CD14-positive monocyte (primary cell): Measurements from ENCODE around the gene GMDS. TPM values are rescaled to one million over a fixed set of nuclear protein-coding genes. Genes with fewer than 3 reads are reported as not detected.

Experiments
- DNase-seq, 3 donors: peaks; one replicate each; pipeline ENCODE4 v3.0.0-alpha.2; 2011 to 2022
- H2AFZ ChIP-seq: 2 replicates; pipeline ENCODE4 v1.6.0; 2012; ENCODE audit warnings: mild to moderate bottlenecking, low read depth, low read length, inconsistent platforms; ENCODE audit not compliant: insufficient read depth, poor library complexity, severe bottlenecking
- H3K27ac ChIP-seq, 2 donors: 1 replicate in 1 of 2; 2 replicates in 1 of 2; pipeline ENCODE4 v1.5.1; 2012 to 2013; ENCODE audit warnings: low read length in 2 of 2, control low read depth in 1 of 2, inconsistent platforms in 1 of 2, low read depth in 1 of 2, mild to moderate bottlenecking in 1 of 2
- H3K27me3 ChIP-seq, 2 donors: one replicate each; pipeline versions ENCODE4 v1.6.0 to v1.6.1; 2011 to 2013; ENCODE audit warnings: low read length in 2 of 2; ENCODE audit not compliant: control insufficient read depth in 2 of 2, insufficient read depth in 2 of 2
- H3K36me3 ChIP-seq, 2 donors: replicated peaks in 1 of 2; 1 replicate in 1 of 2; 2 replicates in 1 of 2; pipeline versions ENCODE4 v1.5.1 to v1.6.1; 2012 to 2013; ENCODE audit warnings: low read length in 2 of 2, control low read depth in 1 of 2, inconsistent platforms in 1 of 2, mild to moderate bottlenecking in 1 of 2; ENCODE audit not compliant: insufficient read depth in 2 of 2, control insufficient read depth in 1 of 2
- H3K4me1 ChIP-seq, 2 donors: 1 replicate in 1 of 2; 2 replicates in 1 of 2; pipeline versions ENCODE4 v1.5.1 to v1.6.1; 2012 to 2013; ENCODE audit warnings: low read length in 2 of 2, control low read depth in 1 of 2, inconsistent platforms in 1 of 2, mild to moderate bottlenecking in 1 of 2, moderate library complexity in 1 of 2; ENCODE audit not compliant: insufficient read depth in 2 of 2, control insufficient read depth in 1 of 2
- H3K4me2 ChIP-seq: replicated peaks from 2 replicates; pipeline ENCODE3; 2012; ENCODE audit warnings: low read length, moderate library complexity, mild to moderate bottlenecking; ENCODE audit not compliant: poor library complexity, severe bottlenecking; ENCODE audit errors: extremely low read depth
- H3K4me3 ChIP-seq, 3 experiments: fragments of 200-600 bp in 1 of 3; sonication (generic) in 1 of 3; replicated peaks in 1 of 3; 1 replicate in 2 of 3; 2 replicates in 1 of 3; pipeline ENCODE4 v1.5.1; 2011 to 2013; ENCODE audit warnings: low read length in 3 of 3, mild to moderate bottlenecking in 3 of 3, control low read depth in 2 of 3, low read depth in 2 of 3, inconsistent platforms in 1 of 3, moderate library complexity in 1 of 3
- H3K79me2 ChIP-seq: 2 replicates; pipeline ENCODE4 v1.6.0; 2012; ENCODE audit warnings: mild to moderate bottlenecking, control low read depth, inconsistent platforms, low read length, moderate library complexity; ENCODE audit not compliant: insufficient read depth
- H3K9ac ChIP-seq: 2 replicates; pipeline ENCODE4 v1.6.0; 2017; ENCODE audit warnings: low read length, mild to moderate bottlenecking; ENCODE audit not compliant: insufficient read depth, poor library complexity, severe bottlenecking
- H3K9me3 ChIP-seq, 2 donors: replicated peaks in 1 of 2; 1 replicate in 1 of 2; 2 replicates in 1 of 2; pipeline versions ENCODE4 v1.5.1 to v1.6.1; 2012 to 2013; ENCODE audit warnings: low read length in 2 of 2, control low read depth in 1 of 2; ENCODE audit not compliant: control insufficient read depth in 1 of 2, insufficient read depth in 1 of 2
- H4K20me1 ChIP-seq: 2 replicates; pipeline ENCODE4 v1.6.0; 2012; ENCODE audit warnings: mild to moderate bottlenecking, low read length, control low read depth, moderate library complexity; ENCODE audit not compliant: insufficient read depth
- H3K27ac Mint-ChIP-seq, 7 donors: one replicate each; pipeline ENCODE4 v1.8.0; 2020; ENCODE audit warnings: mild to moderate bottlenecking in 7 of 7, mixed read lengths in 7 of 7, moderate library complexity in 6 of 7, inconsistent platforms in 2 of 7
- H3K27me3 Mint-ChIP-seq, 3 donors: one replicate each; pipeline ENCODE4 v1.8.0; 2021 to 2022; ENCODE audit warnings: low read depth in 3 of 3, mild to moderate bottlenecking in 3 of 3, mixed read lengths in 3 of 3, moderate library complexity in 3 of 3, inconsistent platforms in 1 of 3
- H3K36me3 Mint-ChIP-seq, 2 donors: one replicate each; pipeline ENCODE4 v1.8.0; 2020; ENCODE audit warnings: mixed read lengths in 2 of 2, inconsistent platforms in 1 of 2, mild to moderate bottlenecking in 1 of 2
- H3K4me1 Mint-ChIP-seq: one replicate; pipeline ENCODE4 v1.8.0; 2020; ENCODE audit warnings: mild to moderate bottlenecking, mixed read lengths
- H3K4me3 Mint-ChIP-seq, 2 donors: one replicate each; pipeline ENCODE4 v1.8.0; 2020; ENCODE audit warnings: mild to moderate bottlenecking in 2 of 2, mixed read lengths in 2 of 2, moderate library complexity in 1 of 2
- H3K9me3 Mint-ChIP-seq, 7 donors: one replicate each; pipeline ENCODE4 v1.8.0; 2020 to 2022; ENCODE audit warnings: mixed read lengths in 7 of 7, mild to moderate bottlenecking in 6 of 7, moderate library complexity in 6 of 7, inconsistent platforms in 2 of 7
- WGBS: methylation state at CpG from one replicate; pipeline ENCODE4 v1.1.5; 2013; ENCODE audit warnings: missing lambda C conversion rate; ENCODE audit not compliant: insufficient coverage; 5-methylcytosine and 5-hydroxymethylcytosine counted together
- intact Hi-C, 2 donors: fragments of 100-400 bp; cut with micrococcal nuclease; formaldehyde crosslinking; loops; one replicate each; pipeline versions ENCODE4 v1.15.0 to v1.15.1; 2023
- polyA plus RNA-seq, 3 donors: library from polyadenylated mRNA; depleted of rRNA in 1 of 3; unstranded in 2 of 3; stranded (reverse) in 1 of 3; fragments of 300-500 nt in 2 of 3; fragments of >200 nt in 1 of 3; fragmentation: Illumina TruSeq in 2 of 3; gene quantifications; 1 replicate in 2 of 3; 2 replicates in 1 of 3; pipeline ENCODE4 v1.2.3, GENCODE V29; 2012 to 2021
- TF ChIP-seq, protein P1 (sequence below): fragments of 200-600 bp; IDR thresholded peaks from one replicate; pipeline ENCODE4 v1.8.0; 2022; ENCODE audit warnings: antibody characterized with exemption, mild to moderate bottlenecking

The GMDS gene
- polyA plus RNA-seq, 3 donors, result 10.5 to 19.9 (median 17.6) TPM

- peaks cover 41 to 46% of the 10 kb centered on the region in 2 donors for H3K27me3 ChIP-seq
- no peak overlapping the region for H3K27ac Mint-ChIP-seq
- H4K20me1 ChIP-seq, result peaks cover 3% of the 10 kb centered on the region
- H3K4me3 Mint-ChIP-seq, result no peak overlapping the region
- H3K9ac ChIP-seq, result no peak overlapping the region
- intact Hi-C loops, result no loop called here
- H3K36me3 Mint-ChIP-seq, result peaks cover 0 to 5% of the 10 kb centered on the region in 2 donors
- WGBS, result 94% methylated on average over 11 of the region's 14 CpGs
- H3K27me3 Mint-ChIP-seq, result peaks cover 44 to 49% (median 49%) of the 10 kb centered on the region in 3 donors
- H3K79me2 ChIP-seq, result no peaks in the 10 kb centered on the region
- TF ChIP-seq, protein P1, sequence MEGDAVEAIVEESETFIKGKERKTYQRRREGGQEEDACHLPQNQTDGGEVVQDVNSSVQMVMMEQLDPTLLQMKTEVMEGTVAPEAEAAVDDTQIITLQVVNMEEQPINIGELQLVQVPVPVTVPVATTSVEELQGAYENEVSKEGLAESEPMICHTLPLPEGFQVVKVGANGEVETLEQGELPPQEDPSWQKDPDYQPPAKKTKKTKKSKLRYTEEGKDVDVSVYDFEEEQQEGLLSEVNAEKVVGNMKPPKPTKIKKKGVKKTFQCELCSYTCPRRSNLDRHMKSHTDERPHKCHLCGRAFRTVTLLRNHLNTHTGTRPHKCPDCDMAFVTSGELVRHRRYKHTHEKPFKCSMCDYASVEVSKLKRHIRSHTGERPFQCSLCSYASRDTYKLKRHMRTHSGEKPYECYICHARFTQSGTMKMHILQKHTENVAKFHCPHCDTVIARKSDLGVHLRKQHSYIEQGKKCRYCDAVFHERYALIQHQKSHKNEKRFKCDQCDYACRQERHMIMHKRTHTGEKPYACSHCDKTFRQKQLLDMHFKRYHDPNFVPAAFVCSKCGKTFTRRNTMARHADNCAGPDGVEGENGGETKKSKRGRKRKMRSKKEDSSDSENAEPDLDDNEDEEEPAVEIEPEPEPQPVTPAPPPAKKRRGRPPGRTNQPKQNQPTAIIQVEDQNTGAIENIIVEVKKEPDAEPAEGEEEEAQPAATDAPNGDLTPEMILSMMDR, result no peak
- peaks cover 12 to 13% of the 10 kb centered on the region in 2 donors for H3K4me1 ChIP-seq
- H3K9me3 Mint-ChIP-seq, result peaks cover 0 to 15% (median 5%) of the 10 kb centered on the region in 7 donors
- no peak overlapping the region for H2AFZ ChIP-seq
- H3K27ac ChIP-seq, result no peak overlapping the region
- no peak for DNase-seq
- peaks cover 0 to 8% of the 10 kb centered on the region in 2 donors for H3K9me3 ChIP-seq
- no peaks in the 10 kb centered on the region for H3K36me3 ChIP-seq
- H3K4me1 Mint-ChIP-seq, result peaks cover 18% of the 10 kb centered on the region
- H3K4me2 ChIP-seq, result no peak overlapping the region
- H3K4me3 ChIP-seq, result no peak overlapping the region
These were observed 616.1 kb downstream of the GMDS start for GRCh38 chr6:1629316-1629715.

DNA sequence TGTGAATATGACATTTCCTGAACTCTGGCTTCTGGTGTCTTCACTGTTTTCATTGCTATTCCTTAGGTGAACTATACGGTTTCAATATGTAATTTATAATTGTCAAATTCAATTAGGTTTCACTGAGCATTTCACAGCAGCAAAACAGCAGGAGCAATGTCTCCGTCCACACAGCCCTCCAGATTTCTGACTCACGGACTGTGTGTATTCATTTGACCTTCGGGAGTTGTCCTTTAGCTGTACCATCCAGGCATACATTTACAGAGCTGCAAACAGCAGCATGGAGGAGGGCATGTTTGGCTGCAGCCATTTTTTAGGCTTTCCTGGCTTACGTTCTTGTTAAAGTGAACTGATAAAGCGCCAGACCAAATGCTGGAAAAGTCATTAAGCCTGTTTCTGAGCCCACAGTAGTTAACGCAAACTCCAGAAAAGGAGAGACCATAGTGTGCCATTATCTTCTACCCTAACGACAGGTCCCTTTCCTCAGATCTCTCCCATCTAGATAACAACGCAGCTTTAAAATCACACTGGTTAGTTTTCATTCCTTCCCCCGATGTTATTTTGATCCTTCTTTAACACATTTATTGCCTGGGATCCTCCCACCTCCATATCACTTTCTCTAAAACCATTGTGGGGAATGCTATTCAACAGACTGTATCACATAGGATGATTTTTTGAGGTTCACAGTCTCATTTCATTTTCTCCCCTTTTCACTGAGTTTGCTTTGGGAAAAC lies 617.4 kb downstream of the GMDS start:
- no peak for DNase-seq
- Mint-ChIP-seq H3K36me3 (peaks cover 7 to 12% of the 10 kb centered on the region in 2 donors), H3K4me1 (peaks cover 22% of the 10 kb centered on the region), H3K27me3 (peaks cover 55 to 62% (median 62%) of the 10 kb centered on the region in 3 donors), H3K9me3 (peaks cover 0 to 22% (median 5%) of the 10 kb centered on the region in 7 donors), H3K4me3 (peak overlapping the region in 1 of 2 donors; percentile 35), H3K27ac (no peak overlapping the region)
- Histone ChIP-seq H3K27ac (no peak overlapping the region), H3K27me3 (peaks cover 53 to 59% of the 10 kb centered on the region in 2 donors), H3K4me3 (no peak overlapping the region), H2AFZ (no peak overlapping the region), H3K9ac (no peak overlapping the region), H3K36me3 (no peaks in the 10 kb centered on the region), H3K9me3 (peaks cover 0 to 8% of the 10 kb centered on the region in 2 donors), H4K20me1 (peaks cover 3% of the 10 kb centered on the region), H3K79me2 (no peaks in the 10 kb centered on the region), H3K4me1 (peaks cover 15 to 18% of the 10 kb centered on the region in 2 donors), H3K4me2 (no peak overlapping the region)
- TF ChIP-seq, protein P1, result no peak
- intact Hi-C loops, result no loop called here
- WGBS, result 99% methylated on average over 7 of the region's 10 CpGs
